Endothelial cell of hepatic sinusoid (primary cell): ENCODE results near the gene WSCD2.

ENCODE experiments used
- in situ Hi-C: cut with HindIII; loops from 2 replicates; pipeline ENCODE4 v1.10.0; 2017; ENCODE audit warnings: low sequenced_read_pairs

The WSCD2 gene

GRCh38 chr12:108295641-108296040 is 166.6 kb downstream of the WSCD2 start:
- in situ Hi-C loops = no loop called here

GRCh38 chr12:108296945-108297344 is 167.9 kb downstream of the WSCD2 start:
- in situ Hi-C loops = no loop called here

- in situ Hi-C loops = no loop called here
Observed at GRCh38 chr12:108297424-108297823, 168.3 kb downstream of the WSCD2 start.

- in situ Hi-C loops = no loop called here
Observed at GRCh38 chr12:108297895-108298760, 169.0 kb downstream of the WSCD2 start.

- in situ Hi-C loops = no loop called here
Observed at GRCh38 chr12:108298761-108299275, 169.7 kb downstream of the WSCD2 start.

- in situ Hi-C loops = no loop called here
Observed at GRCh38 chr12:108299516-108299915, 170.4 kb downstream of the WSCD2 start.
